Spleen (tissue), 11 donors: Measurements from ENCODE around the gene PRELID3B. TPM values are rescaled to one million over a fixed set of nuclear protein-coding genes. Genes with fewer than 3 reads are reported as not detected.
A peak's percentile ranks its signal among the peaks of the same experiment; 100 is the strongest.

Experiments
- DNase-seq: peaks from one replicate; pipeline ENCODE4 v3.0.0-alpha.2; 2020
- H3K27ac ChIP-seq, 8 donors: fragments of 200-600 bp; sonication (generic) in 7 of 8; 1 replicate in 4 of 8; 2 replicates in 4 of 8; pipeline versions ENCODE4 v1.5.0 to v1.8.0; 2016 to 2021; ENCODE audit warnings: inconsistent platforms in 4 of 8, mild to moderate bottlenecking in 4 of 8, moderate library complexity in 1 of 8
- H3K27me3 ChIP-seq, 7 donors: fragments of 200-600 bp; sonication (generic) in 6 of 7; replicated peaks in 1 of 7; 1 replicate in 4 of 7; 2 replicates in 3 of 7; pipeline versions ENCODE4 v1.5.0 to v1.8.0; 2016 to 2021; ENCODE audit warnings: inconsistent platforms in 3 of 7, mild to moderate bottlenecking in 1 of 7
- H3K36me3 ChIP-seq, 6 donors: fragments of 200-600 bp; sonication (generic) in 5 of 6; 1 replicate in 4 of 6; 2 replicates in 2 of 6; pipeline versions ENCODE4 v1.5.0 to v1.8.0; 2016 to 2021; ENCODE audit warnings: inconsistent platforms in 2 of 6
- H3K4me1 ChIP-seq, 6 donors: fragments of 200-600 bp; sonication (generic) in 5 of 6; 1 replicate in 3 of 6; 2 replicates in 3 of 6; pipeline versions ENCODE4 v1.5.0 to v1.8.0; 2016 to 2021; ENCODE audit warnings: inconsistent platforms in 3 of 6
- H3K4me3 ChIP-seq, 8 donors: fragments of 200-600 bp; sonication (generic) in 7 of 8; 1 replicate in 4 of 8; 2 replicates in 4 of 8; pipeline versions ENCODE4 v1.5.0 to v1.8.0; 2016 to 2021; ENCODE audit warnings: inconsistent platforms in 4 of 8, mild to moderate bottlenecking in 4 of 8, moderate library complexity in 2 of 8
- H3K9me3 ChIP-seq, 8 donors: fragments of 200-600 bp; sonication (generic) in 7 of 8; 1 replicate in 4 of 8; 2 replicates in 4 of 8; pipeline versions ENCODE4 v1.5.0 to v1.8.0; 2016 to 2021; ENCODE audit warnings: inconsistent platforms in 4 of 8
- CTCF ChIP-seq, 11 experiments: fragments of 200-600 bp in 7 of 11; fragments of 450-650 bp in 4 of 11; sonication (generic) in 4 of 11; IDR thresholded peaks in 8 of 11; conservative IDR thresholded peaks in 3 of 11; 1 replicate in 7 of 11; 2 replicates in 4 of 11; pipeline versions ENCODE4 v1.4.0 to v1.8.0; 2016 to 2021; ENCODE audit warnings: antibody characterized with exemption in 11 of 11, inconsistent platforms in 4 of 11, mild to moderate bottlenecking in 1 of 11
- POLR2A ChIP-seq, 3 donors: fragments of 450-650 bp; IDR thresholded peaks; one replicate each; pipeline ENCODE4 v1.5.1; 2017; ENCODE audit warnings: antibody characterized with exemption in 3 of 3, mild to moderate bottlenecking in 1 of 3
- POLR2AphosphoS5 ChIP-seq, 3 donors: sonication (generic); formaldehyde crosslinking; IDR thresholded peaks; one replicate each; pipeline ENCODE4 v1.5.1; 2017; ENCODE audit warnings: antibody characterized with exemption in 3 of 3
- WGBS, 5 donors: extraction: QIAGEN DNeasy Blood & Tissue Kit in 3 of 5; methylation state at CpG; one replicate each; pipeline versions ENCODE4 v1.1.5 to v1.1.7; 2013 to 2018; 5-methylcytosine and 5-hydroxymethylcytosine counted together
- intact Hi-C: fragments of 100-400 bp; cut with DNase I; formaldehyde crosslinking; loops from one replicate; pipeline ENCODE4 v1.15.0; 2023; ENCODE audit warnings: low total_unique reads
- polyA plus RNA-seq, 3 donors: library from polyadenylated mRNA; stranded (reverse); fragments of 200-250 nt; gene quantifications; one replicate each; pipeline ENCODE4 v1.2.1, GENCODE V29; 2013
- total RNA-seq, 7 donors: library from RNA; depleted of rRNA in 3 of 7; stranded (reverse); fragments of >200 nt in 3 of 7; fragmentation: NEBNext Ultra II Directional in 4 of 7; extraction: Animal tissue kit (Norgen Biotek cat#: 25700) in 4 of 7; gene quantifications; one replicate each; pipeline versions ENCODE4 v1.1.0 to v1.2.1, GENCODE V29; 2016 to 2021
- donor health status: healthy with polysubstance abuse.
- donor health status: DM: no; HTN: no; CAD: no; lungs with moderate emphysema.
- donor health status: DM: no; HTN: no; CAD: no.
- donor health status: Bipolar disorder and iron deficiency.
- donor health status: healthy.
- donor health status: DM: no; HTN: no; CAD: no.
- donor health status: DM: yes; HTN: yes; CAD: no.

Gene PRELID3B
- total and polyA plus RNA-seq, 10 donors, result 20.6 to 46.8 (median 40.5) TPM

- Histone ChIP-seq H3K27ac (no peak overlapping the region), H3K36me3 (no peaks in the 10 kb centered on the region), H3K27me3 (no peaks in the 10 kb centered on the region), H3K4me1 (peaks cover 0 to 19% (median 6%) of the 10 kb centered on the region in 6 donors), H3K9me3 (no peaks in the 10 kb centered on the region), H3K4me3 (no peak overlapping the region)
- intact Hi-C loops, result no loop called here
- 69 to 89% (median 87%) methylated on average over 1 of the region's 1 CpG for WGBS, 5 donors
- no peak for DNase-seq
- no peak for TF ChIP-seq POLR2AphosphoS5 (IDR thresholded peaks at IDR 0.05)
- TF ChIP-seq POLR2A (IDR thresholded peaks at IDR 0.05), result no peak
- no peak for TF ChIP-seq CTCF (IDR thresholded peaks at IDR 0.05 in 8 of 11, conservative IDR thresholded peaks at IDR 0.05 in 3 of 11)
These were observed 28.6 kb upstream of the PRELID3B start for GRCh38 chr20:59071216-59071615.

GRCh38 chr20:59069026-59069425 lies 26.4 kb upstream of the PRELID3B start:
- Histone ChIP-seq H3K4me1 (peaks cover 0 to 19% (median 6%) of the 10 kb centered on the region in 6 donors), H3K36me3 (no peaks in the 10 kb centered on the region), H3K27me3 (no peaks in the 10 kb centered on the region), H3K9me3 (no peaks in the 10 kb centered on the region), H3K27ac (no peak overlapping the region), H3K4me3 (no peak overlapping the region)
- DNase-seq, result no peak
- TF ChIP-seq CTCF (IDR thresholded peaks at IDR 0.05 in 8 of 11, conservative IDR thresholded peaks at IDR 0.05 in 3 of 11), result no peak
- no peak for TF ChIP-seq POLR2AphosphoS5 (IDR thresholded peaks at IDR 0.05)
- no peak for TF ChIP-seq POLR2A (IDR thresholded peaks at IDR 0.05)
- WGBS, 5 donors, result 27 to 63% (median 34%) methylated on average over 2 of the region's 2 CpGs
- intact Hi-C loops, result no loop called here

GRCh38 chr20:59068534-59068933 lies 25.9 kb upstream of the PRELID3B start:
- Histone ChIP-seq H3K27ac (no peak overlapping the region), H3K9me3 (no peaks in the 10 kb centered on the region), H3K27me3 (no peaks in the 10 kb centered on the region), H3K4me3 (no peak overlapping the region), H3K4me1 (peaks cover 0 to 19% (median 5%) of the 10 kb centered on the region in 6 donors), H3K36me3 (no peaks in the 10 kb centered on the region)
- DNase-seq, result no peak
- TF ChIP-seq POLR2AphosphoS5 (IDR thresholded peaks at IDR 0.05), result no peak
- no peak for TF ChIP-seq CTCF (IDR thresholded peaks at IDR 0.05 in 8 of 11, conservative IDR thresholded peaks at IDR 0.05 in 3 of 11)
- no peak for TF ChIP-seq POLR2A (IDR thresholded peaks at IDR 0.05)
- WGBS, 5 donors, result 71 to 85% (median 80%) methylated on average over 4 of the region's 4 CpGs
- intact Hi-C loops, result no loop called here

- TF ChIP-seq POLR2A (IDR thresholded peaks at IDR 0.05) (no peak), POLR2AphosphoS5 (IDR thresholded peaks at IDR 0.05) (no peak), CTCF (IDR thresholded peaks at IDR 0.05 in 8 of 11, conservative IDR thresholded peaks at IDR 0.05 in 3 of 11) (no peak)
- H3K27ac ChIP-seq, result peak overlapping the region in 4 of 8 donors; percentile 18 to 61 (median 54)
- intact Hi-C loops, result no loop called here
- H3K9me3 ChIP-seq, result no peaks in the 10 kb centered on the region
- H3K27me3 ChIP-seq, result no peaks in the 10 kb centered on the region
- WGBS, 5 donors, result 52 to 65% (median 58%) methylated on average over 4 of the region's 4 CpGs
- peaks cover 0 to 10% (median 0%) of the 10 kb centered on the region in 6 donors for H3K4me1 ChIP-seq
- no peak for DNase-seq
- no peaks in the 10 kb centered on the region for H3K36me3 ChIP-seq
- H3K4me3 ChIP-seq, result no peak overlapping the region
These were observed 21.7 kb upstream of the PRELID3B start for GRCh38 chr20:59064214-59064722.
